ENCODE data around the gene MSRB1.
A peak's percentile ranks its signal among the peaks of the same experiment; 100 is the strongest.

DNA sequence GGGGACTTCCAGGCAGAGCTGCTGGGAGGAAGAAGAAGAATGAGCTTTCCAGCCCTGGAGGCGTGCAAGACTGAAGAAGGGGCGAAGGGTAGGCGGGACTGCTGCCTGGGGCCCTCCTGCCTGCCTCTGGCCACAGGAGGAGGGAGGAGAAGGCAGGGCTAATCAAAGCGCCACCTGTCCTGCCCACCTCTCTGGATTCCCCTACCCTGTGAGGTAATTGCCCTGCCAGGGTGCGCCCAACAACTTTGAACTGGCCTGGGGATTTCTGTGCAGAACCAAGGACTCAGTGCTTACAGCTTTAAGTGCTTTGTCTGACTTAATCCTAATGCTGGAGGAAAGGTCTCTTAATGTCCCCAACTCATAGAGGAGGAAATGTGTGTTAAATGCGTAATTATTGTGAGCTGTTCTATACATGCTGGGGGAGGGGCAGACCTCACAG is 38.4 kb upstream of the MSRB1 start, which contains the start of gene NOXO1:
- TF ChIP-seq, protein P1, sequence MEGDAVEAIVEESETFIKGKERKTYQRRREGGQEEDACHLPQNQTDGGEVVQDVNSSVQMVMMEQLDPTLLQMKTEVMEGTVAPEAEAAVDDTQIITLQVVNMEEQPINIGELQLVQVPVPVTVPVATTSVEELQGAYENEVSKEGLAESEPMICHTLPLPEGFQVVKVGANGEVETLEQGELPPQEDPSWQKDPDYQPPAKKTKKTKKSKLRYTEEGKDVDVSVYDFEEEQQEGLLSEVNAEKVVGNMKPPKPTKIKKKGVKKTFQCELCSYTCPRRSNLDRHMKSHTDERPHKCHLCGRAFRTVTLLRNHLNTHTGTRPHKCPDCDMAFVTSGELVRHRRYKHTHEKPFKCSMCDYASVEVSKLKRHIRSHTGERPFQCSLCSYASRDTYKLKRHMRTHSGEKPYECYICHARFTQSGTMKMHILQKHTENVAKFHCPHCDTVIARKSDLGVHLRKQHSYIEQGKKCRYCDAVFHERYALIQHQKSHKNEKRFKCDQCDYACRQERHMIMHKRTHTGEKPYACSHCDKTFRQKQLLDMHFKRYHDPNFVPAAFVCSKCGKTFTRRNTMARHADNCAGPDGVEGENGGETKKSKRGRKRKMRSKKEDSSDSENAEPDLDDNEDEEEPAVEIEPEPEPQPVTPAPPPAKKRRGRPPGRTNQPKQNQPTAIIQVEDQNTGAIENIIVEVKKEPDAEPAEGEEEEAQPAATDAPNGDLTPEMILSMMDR (IDR thresholded peaks at IDR 0.05), result no peak
- TF ChIP-seq POLR2A (IDR thresholded peaks at IDR 0.05), result peak; percentile 10 to 28

Data from Peyer's patch (tissue), 4 donors.